Peyer's patch (tissue), 4 donors: ENCODE measurements around the gene ATL3. TPM values are rescaled to one million over a fixed set of nuclear protein-coding genes. Genes with fewer than 3 reads are reported as not detected.

ENCODE experiments used
- DNase-seq, 3 donors: peaks; one replicate each; pipeline ENCODE4 v3.0.0-alpha.2; 2017 to 2019
- H3K27ac ChIP-seq, 4 donors: fragments of 200-600 bp; sonication (generic); one replicate each; pipeline ENCODE4 v1.5.1; 2016 to 2019
- H3K27me3 ChIP-seq, 2 donors: fragments of 200-600 bp; sonication (generic); one replicate each; pipeline ENCODE4 v1.5.1; 2019
- H3K36me3 ChIP-seq, 3 donors: fragments of 200-600 bp; sonication (generic); one replicate each; pipeline ENCODE4 v1.5.1; 2016 to 2019
- H3K4me1 ChIP-seq, 4 donors: fragments of 200-600 bp; sonication (generic); one replicate each; pipeline ENCODE4 v1.5.1; 2016 to 2019
- H3K4me3 ChIP-seq, 4 donors: fragments of 200-600 bp; sonication (generic); 1 replicate in 3 of 4; 2 replicates in 1 of 4; pipeline ENCODE4 v1.5.1; 2016 to 2019; ENCODE audit warnings: mild to moderate bottlenecking in 1 of 4
- H3K9me3 ChIP-seq, 4 donors: fragments of 200-600 bp; sonication (generic); one replicate each; pipeline ENCODE4 v1.5.1; 2016 to 2019; ENCODE audit warnings: mild to moderate bottlenecking in 1 of 4
- POLR2A ChIP-seq, 2 donors: fragments of 450-650 bp; IDR thresholded peaks; one replicate each; pipeline ENCODE4 v1.5.1; 2017; ENCODE audit warnings: antibody characterized with exemption in 2 of 2, mild to moderate bottlenecking in 2 of 2, moderate library complexity in 2 of 2
- total RNA-seq, 4 donors: library from RNA; depleted of rRNA; stranded (reverse); fragments of >200 nt; gene quantifications; one replicate each; pipeline ENCODE4 v1.1.0, GENCODE V29; 2016
- TF ChIP-seq, protein P1 (sequence below), 6 experiments: fragments of 450-650 bp in 4 of 6; fragments of 200-600 bp in 2 of 6; sonication (generic) in 1 of 6; IDR thresholded peaks; one replicate each; pipeline ENCODE4 v1.5.1; 2017 to 2019; ENCODE audit warnings: antibody characterized with exemption in 6 of 6, mild to moderate bottlenecking in 3 of 6, moderate library complexity in 1 of 6

The ATL3 gene, protein sequence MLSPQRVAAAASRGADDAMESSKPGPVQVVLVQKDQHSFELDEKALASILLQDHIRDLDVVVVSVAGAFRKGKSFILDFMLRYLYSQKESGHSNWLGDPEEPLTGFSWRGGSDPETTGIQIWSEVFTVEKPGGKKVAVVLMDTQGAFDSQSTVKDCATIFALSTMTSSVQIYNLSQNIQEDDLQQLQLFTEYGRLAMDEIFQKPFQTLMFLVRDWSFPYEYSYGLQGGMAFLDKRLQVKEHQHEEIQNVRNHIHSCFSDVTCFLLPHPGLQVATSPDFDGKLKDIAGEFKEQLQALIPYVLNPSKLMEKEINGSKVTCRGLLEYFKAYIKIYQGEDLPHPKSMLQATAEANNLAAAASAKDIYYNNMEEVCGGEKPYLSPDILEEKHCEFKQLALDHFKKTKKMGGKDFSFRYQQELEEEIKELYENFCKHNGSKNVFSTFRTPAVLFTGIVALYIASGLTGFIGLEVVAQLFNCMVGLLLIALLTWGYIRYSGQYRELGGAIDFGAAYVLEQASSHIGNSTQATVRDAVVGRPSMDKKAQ
- 10 to 100 TPM; 25.5 to 38.4 (median 31.3) TPM for total RNA-seq

- Histone ChIP-seq H3K4me3 (peak within 1 kb of the TSS; percentile 65 to 90 (median 74)), H3K9me3 (no peaks in the 10 kb centered on the region), H3K36me3 (no peaks in the 10 kb centered on the region), H3K27me3 (no peaks in the 10 kb centered on the region), H3K4me1 (peaks cover 0 to 33% (median 6%) of the 10 kb centered on the region in 4 donors), H3K27ac (peak within 1 kb of the TSS; percentile 85 to 98 (median 95))
- TF ChIP-seq, protein P1, sequence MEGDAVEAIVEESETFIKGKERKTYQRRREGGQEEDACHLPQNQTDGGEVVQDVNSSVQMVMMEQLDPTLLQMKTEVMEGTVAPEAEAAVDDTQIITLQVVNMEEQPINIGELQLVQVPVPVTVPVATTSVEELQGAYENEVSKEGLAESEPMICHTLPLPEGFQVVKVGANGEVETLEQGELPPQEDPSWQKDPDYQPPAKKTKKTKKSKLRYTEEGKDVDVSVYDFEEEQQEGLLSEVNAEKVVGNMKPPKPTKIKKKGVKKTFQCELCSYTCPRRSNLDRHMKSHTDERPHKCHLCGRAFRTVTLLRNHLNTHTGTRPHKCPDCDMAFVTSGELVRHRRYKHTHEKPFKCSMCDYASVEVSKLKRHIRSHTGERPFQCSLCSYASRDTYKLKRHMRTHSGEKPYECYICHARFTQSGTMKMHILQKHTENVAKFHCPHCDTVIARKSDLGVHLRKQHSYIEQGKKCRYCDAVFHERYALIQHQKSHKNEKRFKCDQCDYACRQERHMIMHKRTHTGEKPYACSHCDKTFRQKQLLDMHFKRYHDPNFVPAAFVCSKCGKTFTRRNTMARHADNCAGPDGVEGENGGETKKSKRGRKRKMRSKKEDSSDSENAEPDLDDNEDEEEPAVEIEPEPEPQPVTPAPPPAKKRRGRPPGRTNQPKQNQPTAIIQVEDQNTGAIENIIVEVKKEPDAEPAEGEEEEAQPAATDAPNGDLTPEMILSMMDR (IDR thresholded peaks at IDR 0.05), result peak in 3 of 6 experiments; percentile 8 to 37 (median 30)
- peak; percentile 32 to 55 for TF ChIP-seq POLR2A (IDR thresholded peaks at IDR 0.05)
- DNase-seq, result peak; percentile 99
Observed at GRCh38 chr11:63671322-63672155, at the start of gene ATL3. Gene ATL3 (minus strand): TSS chr11:63671376. CDS start chr11:63671335, 41 bp downstream.

DNA sequence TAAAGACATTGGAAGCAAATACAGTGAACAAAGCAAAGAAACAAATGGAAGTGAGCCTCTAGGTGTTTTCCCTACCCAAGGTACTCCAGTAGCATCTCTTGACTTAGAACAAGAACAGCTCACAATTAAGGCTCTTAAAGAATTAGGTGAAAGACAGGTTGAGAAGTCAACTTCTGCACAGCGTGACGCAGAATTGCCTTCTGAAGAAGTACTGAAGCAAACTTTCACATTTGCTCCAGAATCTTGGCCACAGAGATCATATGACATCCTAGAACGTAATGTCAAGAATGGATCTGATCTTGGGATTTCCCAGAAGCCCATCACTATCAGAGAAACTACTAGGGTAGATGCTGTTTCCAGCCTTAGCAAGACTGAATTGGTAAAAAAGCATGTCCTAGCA lies 49.4 kb upstream of the ATL3 start:
- DNase-seq, result no peak
- H3K36me3 ChIP-seq, result no peaks in the 10 kb centered on the region
- H3K27me3 ChIP-seq, result no peaks in the 10 kb centered on the region
- TF ChIP-seq, protein P1 (IDR thresholded peaks at IDR 0.05), result no peak
- no peak for TF ChIP-seq POLR2A (IDR thresholded peaks at IDR 0.05)
- H3K9me3 ChIP-seq, result no peaks in the 10 kb centered on the region
- H3K27ac ChIP-seq, result no peak overlapping the region
- no peaks in the 10 kb centered on the region for H3K4me1 ChIP-seq
- no peak overlapping the region for H3K4me3 ChIP-seq

DNA sequence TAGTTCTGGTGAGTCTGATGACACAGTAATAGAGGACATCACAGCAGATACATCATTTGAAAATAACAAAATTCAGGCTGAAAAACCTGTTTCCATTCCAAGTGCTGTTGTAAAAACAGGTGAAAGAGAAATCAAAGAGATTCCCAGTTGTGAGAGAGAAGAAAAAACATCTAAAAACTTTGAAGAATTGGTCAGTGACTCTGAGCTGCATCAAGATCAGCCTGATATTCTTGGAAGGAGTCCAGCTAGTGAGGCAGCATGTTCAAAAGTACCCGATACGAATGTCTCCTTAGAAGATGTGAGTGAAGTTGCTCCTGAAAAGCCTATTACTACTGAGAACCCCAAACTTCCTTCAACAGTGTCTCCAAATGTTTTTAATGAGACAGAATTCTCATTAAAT lies 48.8 kb upstream of the ATL3 start:
- no peaks in the 10 kb centered on the region for H3K4me1 ChIP-seq
- no peak overlapping the region for H3K27ac ChIP-seq
- no peaks in the 10 kb centered on the region for H3K9me3 ChIP-seq
- H3K36me3 ChIP-seq, result no peaks in the 10 kb centered on the region
- no peak overlapping the region for H3K4me3 ChIP-seq
- H3K27me3 ChIP-seq, result no peaks in the 10 kb centered on the region
- DNase-seq, result no peak
- TF ChIP-seq, protein P1 (IDR thresholded peaks at IDR 0.05), result no peak
- no peak for TF ChIP-seq POLR2A (IDR thresholded peaks at IDR 0.05)

GRCh38 chr11:63719001-63719400 lies 47.8 kb upstream of the ATL3 start:
- Histone ChIP-seq H3K27ac (no peak overlapping the region), H3K4me1 (no peaks in the 10 kb centered on the region), H3K4me3 (no peak overlapping the region), H3K27me3 (no peaks in the 10 kb centered on the region), H3K9me3 (no peaks in the 10 kb centered on the region), H3K36me3 (no peaks in the 10 kb centered on the region)
- no peak for DNase-seq
- TF ChIP-seq POLR2A (IDR thresholded peaks at IDR 0.05), result no peak
- TF ChIP-seq, protein P1 (IDR thresholded peaks at IDR 0.05), result no peak

GRCh38 chr11:63716046-63716445 lies 44.9 kb upstream of the ATL3 start:
- no peaks in the 10 kb centered on the region for H3K9me3 ChIP-seq
- H3K27me3 ChIP-seq, result no peaks in the 10 kb centered on the region
- H3K36me3 ChIP-seq, result no peaks in the 10 kb centered on the region
- H3K4me3 ChIP-seq, result no peak overlapping the region
- no peak overlapping the region for H3K27ac ChIP-seq
- no peaks in the 10 kb centered on the region for H3K4me1 ChIP-seq
- TF ChIP-seq POLR2A (IDR thresholded peaks at IDR 0.05), result no peak
- TF ChIP-seq, protein P1 (IDR thresholded peaks at IDR 0.05), result no peak
- no peak for DNase-seq
